GM23248 (cell line): ENCODE measurements around the gene ESYT2.

ENCODE experiments used
- EZH2 ChIP-seq: fragments of 200-600 bp; sonication (generic); IDR thresholded peaks from 2 replicates; pipeline ENCODE4 v1.6.1; 2018; ENCODE audit warnings: antibody characterized with exemption, mild to moderate bottlenecking; ENCODE audit not compliant: insufficient read depth, poor library complexity, severe bottlenecking
- EZH2phosphoT487 ChIP-seq: fragments of 200-600 bp; sonication (generic); IDR thresholded peaks from 2 replicates; pipeline ENCODE4 v1.6.1; 2018; ENCODE audit warnings: antibody characterized with exemption, moderate library complexity, mild to moderate bottlenecking, low read depth; ENCODE audit not compliant: insufficient read depth

GRCh38 chr7:158744070-158744469, 85.2 kb downstream of the ESYT2 start:
- TF ChIP-seq EZH2phosphoT487 (no peak), EZH2 (no peak)
